Hematopoietic multipotent progenitor cell treated with erythropoietin and hydrocortisone succinate and interleukin-3 and kit ligand, for 17 days (in vitro differentiated cells): Measurements from ENCODE around the gene SCNN1A.

Experiments used
- DNase-seq: peaks from one replicate; pipeline ENCODE4 v3.0.0-alpha.2; 2015; ENCODE audit warnings: low spot score

SCNN1A gene

GRCh38 chr12:6317693-6318439 is 57.5 kb downstream of the SCNN1A start:
- DNase-seq, result no peak

- DNase-seq, result no peak
These were observed 58.3 kb downstream of the SCNN1A start for GRCh38 chr12:6316921-6317692.

- DNase-seq, result no peak
These were observed 59.4 kb downstream of the SCNN1A start for GRCh38 chr12:6315704-6316597.

GRCh38 chr12:6315184-6315583 is 60.2 kb downstream of the SCNN1A start:
- DNase-seq, result no peak

- no peak for DNase-seq
These were observed 60.6 kb downstream of the SCNN1A start for GRCh38 chr12:6314776-6315175.

GRCh38 chr12:6313326-6313940 is 61.9 kb downstream of the SCNN1A start:
- no peak for DNase-seq

GRCh38 chr12:6312529-6313325 is 62.6 kb downstream of the SCNN1A start:
- no peak for DNase-seq

GRCh38 chr12:6311822-6312528 is 63.4 kb downstream of the SCNN1A start:
- no peak for DNase-seq

- DNase-seq, result no peak
These were observed 64.4 kb downstream of the SCNN1A start for GRCh38 chr12:6310771-6311610.

- no peak for DNase-seq
These were observed 67.8 kb downstream of the SCNN1A start for GRCh38 chr12:6307529-6307928.

- DNase-seq, result no peak
These were observed 68.7 kb downstream of the SCNN1A start for GRCh38 chr12:6306599-6307220.

GRCh38 chr12:6306151-6306550 is 69.2 kb downstream of the SCNN1A start:
- no peak for DNase-seq

- DNase-seq, result no peak
These were observed 72.3 kb downstream of the SCNN1A start for GRCh38 chr12:6303071-6303470.

- no peak for DNase-seq
These were observed 72.7 kb downstream of the SCNN1A start for GRCh38 chr12:6302621-6303020.

GRCh38 chr12:6301721-6302120 is 73.6 kb downstream of the SCNN1A start:
- no peak for DNase-seq

GRCh38 chr12:6297170-6297569 is 78.2 kb downstream of the SCNN1A start:
- no peak for DNase-seq
